Endothelial cell of umbilical vein (primary cell): ENCODE measurements around the gene EFHB. TPM values are rescaled to one million over a fixed set of nuclear protein-coding genes. Genes with fewer than 3 reads are reported as not detected.

Experiments used
- BruUV-seq: library from RNA; stranded (reverse); fragments of 400-500 nt; replicated peaks from 2 replicates; lab custom pipeline; 2021; lab: Mats Ljungman, UMichigan
- CTCF ChIA-PET: fragments of 300-600, 350-600 bp; sonication (Branson Sonifier 250); formaldehyde crosslinking; loops from one replicate; lab custom pipeline; 2021; ENCODE audit warnings: antibody characterized with exemption, inconsistent platforms; lab: Charles Lee
- POLR2A ChIA-PET: fragments of 300-600, 350-600 bp; sonication (Branson Sonifier 250); formaldehyde crosslinking; loops from one replicate; lab custom pipeline; 2021; ENCODE audit warnings: antibody characterized with exemption, inconsistent platforms; lab: Charles Lee
- DNase-seq: peaks from one replicate; pipeline ENCODE4 v3.0.0-alpha.2; 2011; ENCODE audit warnings: low read depth, low spot score
- FAIRE-seq: peaks from 2 replicates; lab custom pipeline; 2011; peaks lifted over from hg19 to GRCh38; lab: Jason Lieb, UNC
- H2AFZ ChIP-seq: 2 replicates; pipeline ENCODE4 v1.6.0; 2012; ENCODE audit warnings: low read depth, low read length, control low read depth, inconsistent platforms
- H3K27ac ChIP-seq: 2 replicates; pipeline ENCODE4 v1.5.1; 2011; ENCODE audit warnings: low read depth, mild to moderate bottlenecking, control low read depth, low read length, moderate library complexity; ENCODE audit not compliant: insufficient read depth
- H3K27me3 ChIP-seq, 2 experiments: 2 replicates each; pipeline versions ENCODE4 v1.6.0 to v1.6.1; 2011; ENCODE audit warnings: low read length in 2 of 2, mixed read lengths in 1 of 2; ENCODE audit not compliant: control insufficient read depth in 2 of 2, insufficient read depth in 2 of 2
- H3K36me3 ChIP-seq, 2 experiments: 2 replicates in 1 of 2; 3 replicates in 1 of 2; pipeline ENCODE4 v1.5.1; 2011; ENCODE audit warnings: low read length in 2 of 2, mild to moderate bottlenecking in 1 of 2, moderate library complexity in 1 of 2; ENCODE audit not compliant: control insufficient read depth in 2 of 2, insufficient read depth in 2 of 2; ENCODE audit errors: extremely low read depth in 1 of 2
- H3K4me1 ChIP-seq: 3 replicates; pipeline ENCODE4 v1.5.1; 2011; ENCODE audit warnings: mild to moderate bottlenecking, low read length; ENCODE audit not compliant: control insufficient read depth, insufficient read depth; ENCODE audit errors: extremely low read depth
- H3K4me2 ChIP-seq: 2 replicates; pipeline ENCODE4 v1.6.1; 2011; ENCODE audit warnings: low read length, control low read depth, mixed read lengths; ENCODE audit not compliant: insufficient read depth
- H3K4me3 ChIP-seq, 3 experiments: fragments of 200-600 bp in 1 of 3; sonication (generic), shearing (Covaris generic) in 1 of 3; replicated peaks in 1 of 3; 2 replicates each; pipeline ENCODE4 v1.5.1; 2011 to 2016; ENCODE audit warnings: control low read depth in 3 of 3, low read length in 3 of 3, mild to moderate bottlenecking in 2 of 3, inconsistent platforms in 1 of 3, low read depth in 1 of 3, moderate library complexity in 1 of 3; ENCODE audit not compliant: insufficient read depth in 1 of 3
- H3K79me2 ChIP-seq: 2 replicates; pipeline ENCODE4 v1.6.0; 2012; ENCODE audit warnings: low read length, inconsistent platforms; ENCODE audit not compliant: control insufficient read depth, insufficient read depth
- H3K9ac ChIP-seq: replicated peaks from 2 replicates; pipeline ENCODE3; 2011; ENCODE audit warnings: low read length, control low read depth; ENCODE audit not compliant: insufficient read depth; ENCODE audit errors: extremely low read depth
- H3K9me1 ChIP-seq: replicated peaks from 3 replicates; pipeline ENCODE4 v1.6.0; 2011; ENCODE audit warnings: mild to moderate bottlenecking, low read length; ENCODE audit not compliant: control insufficient read depth, insufficient read depth; ENCODE audit errors: extremely low read depth
- H3K9me3 ChIP-seq: replicated peaks from 2 replicates; pipeline ENCODE4 v1.5.1; 2012; ENCODE audit warnings: low read length, inconsistent platforms; ENCODE audit not compliant: control insufficient read depth, insufficient read depth
- H4K20me1 ChIP-seq: replicated peaks from 2 replicates; pipeline ENCODE3; 2011; ENCODE audit warnings: mild to moderate bottlenecking, low read length; ENCODE audit not compliant: control insufficient read depth, insufficient read depth; ENCODE audit errors: extremely low read depth
- EZH2 ChIP-seq: IDR thresholded peaks from 2 replicates; pipeline ENCODE4 v1.6.1; 2012; ENCODE audit warnings: borderline replicate concordance, low read depth, mild to moderate bottlenecking, moderate library complexity, low read length, inconsistent platforms; ENCODE audit not compliant: severe bottlenecking
- FOS ChIP-seq: IDR thresholded peaks from 2 replicates; pipeline ENCODE4 v1.6.1; 2011; ENCODE audit warnings: mild to moderate bottlenecking, low read length, moderate library complexity, borderline replicate concordance; ENCODE audit not compliant: insufficient read depth
- GATA2 ChIP-seq: IDR thresholded peaks from 2 replicates; pipeline ENCODE4 v1.7.0; 2011; ENCODE audit warnings: low read depth, mild to moderate bottlenecking, moderate library complexity, mixed read lengths, low read length; ENCODE audit not compliant: insufficient read length, insufficient read depth
- JUN ChIP-seq: IDR thresholded peaks from 2 replicates; pipeline ENCODE4 v1.6.1; 2011; ENCODE audit warnings: borderline replicate concordance, low read depth; ENCODE audit not compliant: insufficient read length, insufficient read depth
- MYC ChIP-seq: IDR thresholded peaks from one replicate; pipeline ENCODE4 v1.6.1; 2011; ENCODE audit warnings: mild to moderate bottlenecking, low read depth, low read length
- POLR2A ChIP-seq: IDR thresholded peaks from 2 replicates; pipeline ENCODE4 v1.6.1; 2012; ENCODE audit warnings: low read depth, mild to moderate bottlenecking, control low read depth, low read length
- POLR2AphosphoS5 ChIP-seq: IDR thresholded peaks from 2 replicates; pipeline ENCODE4 v1.6.1; 2012; ENCODE audit warnings: low read depth, mild to moderate bottlenecking, control low read depth, low read length, moderate library complexity; ENCODE audit not compliant: insufficient read depth
- dilution Hi-C: fragments of 300-500 bp; cut with MboI; formaldehyde crosslinking; loops from one replicate; pipeline ENCODE4 v1.15.0; 2019; ENCODE audit warnings: low sequenced_read_pairs; ENCODE audit not compliant: extremely low pct_ligation_motif_present
- intact Hi-C: fragments of 100-400 bp; cut with micrococcal nuclease; formaldehyde crosslinking; loops from one replicate; pipeline ENCODE4 v1.10.0; 2022
- polyA plus RNA-seq, 4 experiments: library from polyadenylated mRNA; depleted of rRNA in 3 of 4; stranded (reverse) in 3 of 4; unstranded in 1 of 4; fragments of >200 nt; gene quantifications; 2 replicates each; pipeline versions ENCODE4 v1.2.1 to v1.2.3, GENCODE V29; 2011 to 2012; ENCODE audit warnings: missing spikeins in 1 of 4
- total RNA-seq: library from RNA; stranded (reverse); gene quantifications from 2 replicates; pipeline ENCODE4 v1.2.3, GENCODE V29; 2021
- TF ChIP-seq, protein P1 (sequence below), 2 donors: IDR thresholded peaks; 1 replicate in 1 of 2; 2 replicates in 1 of 2; pipeline ENCODE4 v1.5.1; 2011; ENCODE audit warnings: low read length in 2 of 2, mild to moderate bottlenecking in 2 of 2, moderate library complexity in 2 of 2, control low read depth in 1 of 2, inconsistent platforms in 1 of 2, low read depth in 1 of 2; ENCODE audit not compliant: insufficient read depth in 1 of 2; ENCODE audit errors: extremely low read depth in 1 of 2
- TF ChIP-seq, protein P2 (sequence below): IDR thresholded peaks from 2 replicates; pipeline ENCODE4 v1.6.1; 2011; ENCODE audit not compliant: insufficient read depth, insufficient read length

EFHB gene
- total and polyA plus RNA-seq, 2 donors (not counting 3 experiments of a cell fraction or from before 2014, with no cell fraction given) = 0.82 TPM; not detected in 1

DNA sequence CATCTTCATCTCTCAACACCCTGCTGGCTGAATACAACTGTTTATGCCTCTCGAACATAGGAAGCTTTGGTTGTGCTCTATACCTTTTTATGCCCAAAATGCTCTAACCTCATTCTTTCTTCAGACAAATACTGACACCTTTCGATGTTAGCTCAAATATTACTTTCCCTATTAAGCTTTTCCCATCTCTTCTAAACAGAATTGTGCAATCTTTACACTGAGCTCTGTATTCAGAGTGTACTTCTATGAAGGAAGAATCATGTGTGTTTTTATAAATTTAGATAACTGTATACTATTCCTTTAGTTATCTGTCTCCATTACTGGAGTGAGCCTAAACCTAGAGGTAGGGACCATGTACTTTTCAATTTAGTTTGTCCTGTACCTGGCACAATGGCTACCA lies 1.6 kb downstream of the EFHB start:
- H2AFZ ChIP-seq = no peak overlapping the region
- H3K4me2 ChIP-seq = no peak overlapping the region
- ChIA-PET CTCF (no interaction called here), POLR2A (no interaction called here)
- H3K9me3 ChIP-seq = no peaks in the 10 kb centered on the region
- TF ChIP-seq JUN (no peak), EZH2 (no peak), MYC (no peak), FOS (no peak), POLR2AphosphoS5 (no peak), POLR2A (no peak), GATA2 (no peak)
- TF ChIP-seq, protein P1, sequence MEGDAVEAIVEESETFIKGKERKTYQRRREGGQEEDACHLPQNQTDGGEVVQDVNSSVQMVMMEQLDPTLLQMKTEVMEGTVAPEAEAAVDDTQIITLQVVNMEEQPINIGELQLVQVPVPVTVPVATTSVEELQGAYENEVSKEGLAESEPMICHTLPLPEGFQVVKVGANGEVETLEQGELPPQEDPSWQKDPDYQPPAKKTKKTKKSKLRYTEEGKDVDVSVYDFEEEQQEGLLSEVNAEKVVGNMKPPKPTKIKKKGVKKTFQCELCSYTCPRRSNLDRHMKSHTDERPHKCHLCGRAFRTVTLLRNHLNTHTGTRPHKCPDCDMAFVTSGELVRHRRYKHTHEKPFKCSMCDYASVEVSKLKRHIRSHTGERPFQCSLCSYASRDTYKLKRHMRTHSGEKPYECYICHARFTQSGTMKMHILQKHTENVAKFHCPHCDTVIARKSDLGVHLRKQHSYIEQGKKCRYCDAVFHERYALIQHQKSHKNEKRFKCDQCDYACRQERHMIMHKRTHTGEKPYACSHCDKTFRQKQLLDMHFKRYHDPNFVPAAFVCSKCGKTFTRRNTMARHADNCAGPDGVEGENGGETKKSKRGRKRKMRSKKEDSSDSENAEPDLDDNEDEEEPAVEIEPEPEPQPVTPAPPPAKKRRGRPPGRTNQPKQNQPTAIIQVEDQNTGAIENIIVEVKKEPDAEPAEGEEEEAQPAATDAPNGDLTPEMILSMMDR (IDR thresholded peaks at IDR 0.05; ENCODE audit: extremely low read depth in 1 of 2, insufficient read depth in 1 of 2, low read depth in 1 of 2, low read length in 2 of 2) = no peak
- TF ChIP-seq, protein P2, sequence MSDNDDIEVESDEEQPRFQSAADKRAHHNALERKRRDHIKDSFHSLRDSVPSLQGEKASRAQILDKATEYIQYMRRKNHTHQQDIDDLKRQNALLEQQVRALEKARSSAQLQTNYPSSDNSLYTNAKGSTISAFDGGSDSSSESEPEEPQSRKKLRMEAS = no peak
- DNase-seq (no peak), FAIRE-seq (no peak)
- H3K27ac ChIP-seq = no peak overlapping the region
- H3K9ac ChIP-seq = no peak overlapping the region
- H3K27me3 ChIP-seq = no peaks in the 10 kb centered on the region
- no peaks in the 10 kb centered on the region for H3K4me1 ChIP-seq
- dilution Hi-C loops (no loop called here), intact Hi-C loops (no loop called here)
- no peaks in the 10 kb centered on the region for H3K79me2 ChIP-seq
- no peak overlapping the region for H3K4me3 ChIP-seq
- no peaks in the 10 kb centered on the region for H3K36me3 ChIP-seq
- no peaks in the 10 kb centered on the region for H4K20me1 ChIP-seq
- no peaks in the 10 kb centered on the region for H3K9me1 ChIP-seq
- BruUV-seq = no TSS peak
